ENCODE data around the gene ACTR1A.

ACTR1A gene

DNA sequence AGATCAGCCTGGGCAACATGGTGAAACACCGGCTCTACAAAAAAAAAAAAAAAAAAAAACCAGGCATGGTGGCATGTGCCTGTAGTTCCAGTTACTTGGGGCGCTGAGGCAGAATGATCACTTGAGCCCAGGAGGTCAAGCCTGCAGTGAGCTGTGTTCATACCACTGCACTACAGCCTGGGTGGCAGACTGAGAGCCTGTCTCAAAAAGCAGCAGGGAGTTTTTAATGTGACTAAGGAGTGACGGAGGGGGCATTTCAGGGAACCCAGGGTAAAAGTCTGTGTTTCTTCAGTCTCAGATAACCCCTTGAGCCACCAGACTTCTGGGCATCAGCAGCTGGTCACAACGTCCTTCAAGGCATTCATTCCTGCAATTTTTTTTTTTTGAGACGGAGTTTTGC, 49.0 kb downstream of the ACTR1A start:
- no peak for DNase-seq (ENCODE audit: low read depth)

DNA sequence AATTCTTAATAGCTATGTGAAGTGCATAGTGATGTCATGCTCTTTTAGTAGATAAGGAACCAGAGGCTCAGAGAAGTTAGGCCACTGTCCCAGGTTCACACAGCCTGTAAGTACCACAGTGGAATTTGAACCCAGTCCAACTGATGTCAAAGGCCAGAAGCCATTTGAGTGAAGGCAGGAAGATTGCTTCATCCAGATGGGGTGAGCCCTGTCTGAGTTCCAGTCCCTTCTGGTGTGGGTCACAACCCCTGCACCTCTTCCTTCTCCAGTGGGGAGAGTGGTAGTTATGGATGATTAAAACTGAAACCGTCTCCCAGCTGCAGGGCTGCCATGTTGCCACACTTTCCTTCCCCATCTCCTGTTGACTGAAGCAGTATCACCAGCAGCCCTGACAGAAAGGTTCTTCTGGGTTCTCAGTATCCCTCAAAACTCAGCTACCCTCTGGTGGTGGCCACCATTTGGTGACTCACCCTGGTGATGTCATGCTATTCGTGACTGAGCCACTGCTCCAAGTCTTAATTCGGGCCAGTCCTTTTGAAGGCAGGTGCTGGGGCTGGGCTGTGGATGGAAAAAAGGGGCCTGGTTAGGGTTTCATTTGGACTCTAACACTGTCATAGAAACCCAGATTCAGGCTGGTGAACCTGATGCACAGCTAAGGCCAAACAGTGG, 49.7 kb downstream of the ACTR1A start:
- DNase-seq (ENCODE audit: low read depth), result peak; percentile 52

DNA sequence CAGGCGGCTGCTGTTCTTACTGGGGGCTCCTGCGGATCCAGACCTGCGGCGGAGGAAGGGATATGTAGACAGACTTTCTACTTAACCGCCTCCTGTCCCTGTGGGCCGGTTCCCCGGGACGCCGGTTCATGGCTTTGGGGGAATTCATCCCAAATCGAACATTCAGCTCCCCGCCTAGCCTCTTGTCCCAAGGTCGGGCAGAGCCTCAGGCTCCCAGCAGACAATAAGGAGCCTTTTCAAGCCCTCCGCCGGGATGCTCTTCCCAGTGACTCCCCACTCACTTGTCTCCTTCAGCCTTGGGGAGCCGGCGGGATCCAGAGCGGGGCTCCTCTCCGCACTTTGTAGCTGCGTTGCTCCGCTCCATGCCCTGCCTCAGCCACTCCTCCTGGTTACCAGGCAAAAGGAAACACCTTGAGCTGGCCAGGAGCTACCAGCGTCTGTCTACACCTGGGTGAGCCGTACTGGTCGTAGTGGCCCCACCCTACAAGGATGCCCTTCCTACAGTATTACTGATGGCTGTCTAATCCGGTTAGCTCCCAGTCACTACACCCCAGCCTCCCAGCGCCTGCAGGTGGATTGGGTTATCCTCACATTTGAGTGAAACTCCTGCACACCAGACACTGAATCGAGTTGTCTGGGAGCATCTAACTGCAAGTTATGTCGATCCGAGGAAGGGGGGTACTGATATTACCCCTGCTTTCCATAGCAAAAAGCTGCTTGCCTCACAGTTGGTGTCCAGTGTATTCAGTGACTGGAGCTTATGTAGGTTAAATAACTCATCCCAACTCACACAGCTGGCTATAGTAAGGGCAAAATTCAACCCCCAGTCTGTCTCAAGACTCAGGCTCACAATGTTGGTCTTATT, 51.2 kb downstream of the ACTR1A start, which contains the start of gene C10orf95:
Gene C10orf95, minus strand, starts transcription at position 439 of the 865 bp plus-strand sequence. CDS start 450 bp downstream, outside the sequence.
- no peak for DNase-seq (ENCODE audit: low read depth)

DNA sequence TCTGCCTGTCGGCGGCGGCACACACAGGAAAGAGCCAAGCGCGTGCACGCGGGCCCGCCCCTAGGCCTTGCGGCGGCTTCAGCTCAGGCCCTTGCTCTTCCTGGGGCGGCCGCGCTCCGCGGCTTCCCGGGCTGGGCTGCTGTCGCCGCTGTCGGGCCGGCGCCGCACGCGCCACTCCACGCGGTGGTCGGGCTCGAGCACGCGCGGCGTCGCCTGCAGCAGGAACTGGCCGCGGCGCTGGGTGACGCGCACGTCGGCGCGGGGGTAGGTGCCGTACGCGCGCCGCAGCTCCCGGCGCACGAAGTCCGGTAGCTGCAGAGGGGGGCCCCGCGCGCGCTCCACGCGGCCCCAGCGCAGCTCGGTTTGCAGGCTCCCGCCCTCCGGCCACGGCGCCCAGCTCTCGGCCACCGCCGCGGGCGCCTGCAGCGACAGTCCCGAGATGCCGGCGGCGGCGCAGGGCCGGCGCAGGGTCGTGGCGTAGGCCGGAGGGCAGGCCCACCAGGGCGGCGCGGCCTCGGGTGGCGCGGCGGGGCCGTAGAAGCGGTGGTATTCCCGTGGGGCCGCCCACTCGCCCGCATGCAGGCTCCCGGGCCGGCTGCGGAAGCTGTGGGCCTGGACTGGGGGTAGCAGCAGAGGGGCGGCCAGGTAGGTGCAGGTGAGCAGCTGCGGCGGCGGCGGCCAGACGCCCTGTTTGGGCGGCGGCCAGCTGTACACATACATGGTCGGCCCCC, 52.0 kb downstream of the ACTR1A start:
- DNase-seq (ENCODE audit: low read depth), result peak; percentile 77

DNA sequence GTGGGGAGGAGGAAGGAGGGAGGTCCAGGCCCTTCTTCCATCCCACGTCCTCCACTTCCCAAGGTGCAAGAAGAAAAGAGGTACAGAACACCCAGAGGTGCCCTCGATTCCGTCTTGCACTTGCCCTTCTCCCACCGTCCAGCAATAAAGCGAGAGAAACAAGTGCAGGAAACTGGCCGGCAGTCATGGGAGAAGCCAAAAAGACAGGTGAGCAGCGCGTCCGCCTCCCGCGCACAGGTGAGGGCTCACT, 52.5 kb downstream of the ACTR1A start:
- DNase-seq (ENCODE audit: low read depth), result no peak

DNA sequence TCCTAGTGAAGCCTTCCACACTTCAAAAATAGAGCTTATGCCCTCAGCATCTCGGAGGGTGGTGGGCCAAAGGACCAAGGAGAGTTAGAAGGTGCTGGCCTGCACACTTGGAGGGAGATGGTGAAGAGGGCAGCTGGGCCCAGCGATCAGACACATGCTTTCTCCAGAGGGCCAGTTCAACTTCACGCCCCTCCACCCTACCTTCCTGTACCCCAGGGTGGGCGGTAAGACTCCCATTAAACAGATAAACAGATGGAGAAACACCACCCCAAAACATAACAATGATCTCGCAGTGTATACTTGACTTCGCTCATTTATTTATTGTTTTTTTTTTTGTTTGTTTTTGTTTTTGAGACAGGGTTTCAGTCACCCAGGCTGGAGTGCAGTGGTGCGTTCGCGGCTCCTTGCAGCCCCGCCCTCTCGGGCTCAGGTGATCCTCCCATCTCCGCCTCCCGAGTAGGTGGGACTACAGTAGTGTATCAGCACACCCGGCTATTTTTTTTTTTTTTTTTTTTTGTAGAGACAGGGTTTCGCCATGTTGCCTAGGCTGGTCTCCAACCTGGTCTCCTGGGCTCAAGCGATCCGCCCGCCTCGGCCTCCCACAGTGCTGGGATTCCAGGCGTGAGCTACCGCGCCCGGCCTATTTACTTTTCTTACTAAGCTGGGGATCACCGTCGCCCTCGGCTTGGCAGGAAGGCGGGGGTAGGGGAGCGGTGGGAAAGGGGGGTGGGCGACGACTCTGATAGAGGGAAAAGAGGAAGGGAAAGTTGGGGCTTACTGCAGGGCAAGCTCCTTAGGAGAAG, 53.0 kb downstream of the ACTR1A start:
- DNase-seq (ENCODE audit: low read depth), result peak; percentile 77

DNA sequence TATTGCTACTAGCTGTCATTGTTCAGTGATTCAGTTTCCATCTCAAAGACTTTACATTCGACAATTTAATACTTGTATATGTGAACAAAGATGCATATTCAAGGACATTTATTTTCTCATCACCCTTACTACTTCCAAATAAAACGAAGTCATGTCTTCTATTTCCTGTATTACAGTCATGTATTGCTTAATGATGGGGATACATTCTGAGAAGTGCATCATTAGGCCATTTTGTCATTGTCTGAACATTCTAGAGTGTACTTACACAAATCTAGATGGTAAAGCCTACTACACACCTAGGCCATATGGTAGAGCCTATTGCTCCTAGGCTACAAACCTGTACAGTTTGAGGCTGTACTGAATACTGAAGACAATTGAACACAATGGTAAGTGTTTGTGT, 57.7 kb downstream of the ACTR1A start:
- DNase-seq (ENCODE audit: low read depth), result no peak

DNA sequence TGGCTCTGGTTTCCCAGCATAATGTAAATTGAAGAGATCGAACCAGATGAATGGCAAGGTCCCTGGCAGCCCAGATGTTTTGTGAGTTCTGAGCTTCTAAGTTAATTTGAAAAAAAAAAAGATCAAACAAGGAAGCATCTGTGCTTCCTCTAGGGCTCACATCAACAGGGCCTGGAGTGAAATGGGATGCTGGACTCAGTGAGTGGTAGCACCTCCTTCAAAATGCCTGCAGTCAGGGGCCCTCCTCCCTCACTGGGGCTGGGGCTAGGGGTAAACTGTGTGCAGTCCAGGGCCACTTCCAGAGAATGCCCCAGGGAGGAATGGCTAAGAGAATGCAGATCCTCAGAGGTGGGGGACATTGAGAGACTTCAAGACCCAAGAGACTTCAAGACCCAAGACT, 64.1 kb downstream of the ACTR1A start:
- no peak for DNase-seq (ENCODE audit: low read depth)

DNA sequence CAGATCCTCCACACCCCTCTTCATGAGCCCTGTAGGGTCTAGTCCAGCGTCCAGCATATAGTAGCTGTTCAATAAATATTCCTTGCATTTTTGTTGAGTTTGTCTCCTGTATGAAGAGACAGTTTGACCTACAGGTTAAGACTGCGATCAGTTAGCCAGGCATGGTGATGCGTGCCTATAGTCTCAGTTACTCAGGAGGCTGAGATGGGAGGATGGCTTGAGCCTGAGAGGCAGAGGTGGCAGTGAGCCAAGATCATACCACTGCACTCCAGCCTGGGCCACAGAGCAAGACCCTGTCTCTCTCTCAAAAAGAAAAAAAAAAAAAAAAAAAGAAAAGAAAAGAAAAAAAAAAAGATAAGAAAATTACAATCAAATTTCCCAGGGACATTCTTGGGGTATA, 65.0 kb downstream of the ACTR1A start:
- DNase-seq (ENCODE audit: low read depth), result no peak

DNA sequence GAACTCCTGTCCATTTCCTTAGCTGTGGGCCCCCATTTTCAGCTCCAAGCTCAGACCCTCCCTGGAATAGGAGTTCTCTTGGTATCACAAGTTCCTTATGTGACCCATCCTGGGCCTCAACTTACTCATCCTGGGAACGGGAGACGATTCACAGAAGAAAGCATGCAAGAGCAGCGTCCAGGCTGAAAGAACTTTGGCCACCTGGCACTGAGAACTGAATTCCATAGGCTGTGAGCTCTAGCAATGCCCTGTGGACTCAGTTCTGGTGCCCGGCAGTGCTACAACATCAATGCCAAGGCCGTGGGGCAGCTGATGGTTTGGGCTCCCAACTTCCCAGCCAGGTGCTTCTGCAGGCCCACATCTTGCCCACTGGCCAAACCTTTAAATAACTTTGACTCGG, 66.2 kb downstream of the ACTR1A start:
- DNase-seq (ENCODE audit: low read depth), result no peak

DNA sequence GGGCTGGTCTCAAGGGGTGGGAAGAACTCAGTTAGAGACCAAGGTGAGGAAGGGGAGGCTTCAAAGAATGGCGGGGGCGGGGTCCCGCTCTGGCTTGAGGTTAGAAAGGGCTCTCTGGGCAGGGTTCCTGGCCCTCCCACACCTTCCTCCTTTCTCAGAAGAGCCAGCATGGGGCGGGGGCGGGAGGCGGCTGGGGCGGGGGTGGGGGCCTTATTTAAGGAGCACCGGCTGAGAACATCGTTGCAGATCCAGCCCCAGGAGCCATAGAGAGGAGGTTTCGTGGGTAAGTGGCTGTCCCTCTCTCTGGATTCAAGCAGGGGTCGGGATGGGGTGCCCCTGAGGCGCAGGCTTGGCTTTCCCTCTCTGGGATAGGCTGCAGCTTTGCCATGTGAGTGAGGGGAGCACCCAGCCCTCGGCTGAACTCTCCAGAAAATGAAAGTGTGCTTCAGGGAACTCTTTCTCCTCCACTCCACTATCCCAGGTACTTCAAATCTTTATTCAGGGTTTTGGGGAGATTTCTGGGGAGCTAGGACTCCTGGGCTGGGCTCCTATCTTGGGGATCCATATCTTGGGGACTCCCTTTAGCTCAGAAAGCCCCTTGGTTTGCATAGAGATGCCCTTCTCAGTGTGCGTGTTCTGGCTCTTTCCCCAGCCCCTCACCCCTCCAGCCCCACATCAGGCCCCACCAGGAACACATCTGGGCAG, 66.8 kb downstream of the ACTR1A start:
- no peak for DNase-seq (ENCODE audit: low read depth)

DNA sequence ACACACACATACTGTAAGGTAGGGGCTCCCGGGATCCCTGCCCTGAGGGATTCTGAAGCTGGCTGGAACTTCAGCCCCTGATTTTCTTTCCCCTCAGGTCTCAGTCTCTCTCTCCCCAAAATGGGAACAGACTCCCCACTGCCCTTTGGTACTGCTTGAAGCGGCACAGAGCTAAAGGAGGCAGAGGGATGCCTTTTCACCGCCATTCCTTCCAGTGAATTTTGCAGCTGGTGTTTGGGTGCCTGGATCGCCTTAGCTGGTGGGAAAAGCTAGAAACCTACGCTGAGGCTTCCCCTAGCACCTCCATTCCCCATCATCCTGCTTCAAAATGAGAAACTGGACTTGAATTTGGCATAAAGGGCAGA, 67.4 kb downstream of the ACTR1A start:
- DNase-seq (ENCODE audit: low read depth), result no peak

DNA sequence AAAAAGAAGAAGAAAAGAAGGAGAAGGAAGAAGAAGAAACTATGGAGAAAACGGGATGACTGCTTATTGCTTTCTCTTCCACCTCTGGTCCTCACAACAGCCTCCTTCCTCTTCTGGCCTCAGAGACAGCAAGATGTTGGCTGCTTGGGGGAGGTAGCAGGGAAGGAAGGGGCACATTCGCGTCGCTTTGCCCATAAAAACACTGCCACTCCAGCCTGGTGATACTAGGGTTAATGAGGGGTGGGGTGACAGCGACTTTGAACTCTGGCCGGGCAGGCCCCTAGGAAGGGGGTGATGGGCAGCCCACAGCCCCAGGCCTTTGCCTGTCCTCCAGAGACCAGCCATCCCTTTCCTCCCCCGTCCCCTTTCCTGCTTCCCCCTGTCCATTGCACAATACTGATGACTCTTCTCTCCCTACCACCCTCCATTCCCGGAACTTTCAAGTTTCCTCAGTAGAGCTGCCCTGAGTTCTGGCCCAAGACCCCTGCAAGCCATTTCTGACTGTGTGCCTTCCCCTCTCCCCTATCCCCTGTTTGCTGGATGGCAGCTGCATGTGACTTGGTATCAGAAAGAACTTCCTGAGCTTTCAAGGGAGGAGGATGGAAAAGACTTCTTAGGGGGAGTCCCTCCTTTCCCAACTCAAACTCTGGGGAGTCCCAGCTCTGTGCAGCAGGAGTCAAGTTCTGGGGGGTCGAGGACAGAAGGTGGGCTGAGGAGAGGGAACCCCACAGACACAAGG, 67.9 kb downstream of the ACTR1A start:
- DNase-seq (ENCODE audit: low read depth), result no peak

DNA sequence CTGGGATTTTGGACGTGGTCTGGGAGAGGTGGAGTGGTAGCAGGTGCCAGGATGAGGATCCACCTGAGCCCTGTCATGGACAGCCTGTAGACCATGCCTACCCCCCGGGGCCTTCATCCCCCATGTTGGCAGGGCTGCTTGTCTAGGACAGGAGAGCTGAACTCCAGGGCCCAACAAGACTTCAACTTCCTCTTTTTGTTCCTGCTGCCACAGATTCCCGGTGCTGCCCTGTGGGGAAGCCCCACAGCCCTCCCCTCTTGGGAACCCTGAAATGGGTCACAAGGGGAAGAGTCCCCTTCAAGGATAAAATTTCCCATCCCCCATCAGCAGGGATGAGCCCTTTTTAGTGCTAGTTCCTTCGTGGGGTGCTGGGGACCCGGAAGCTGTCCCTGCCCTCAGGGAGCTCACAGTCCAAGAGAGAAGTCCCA, 68.9 kb downstream of the ACTR1A start:
- no peak for DNase-seq (ENCODE audit: low read depth)

DNA sequence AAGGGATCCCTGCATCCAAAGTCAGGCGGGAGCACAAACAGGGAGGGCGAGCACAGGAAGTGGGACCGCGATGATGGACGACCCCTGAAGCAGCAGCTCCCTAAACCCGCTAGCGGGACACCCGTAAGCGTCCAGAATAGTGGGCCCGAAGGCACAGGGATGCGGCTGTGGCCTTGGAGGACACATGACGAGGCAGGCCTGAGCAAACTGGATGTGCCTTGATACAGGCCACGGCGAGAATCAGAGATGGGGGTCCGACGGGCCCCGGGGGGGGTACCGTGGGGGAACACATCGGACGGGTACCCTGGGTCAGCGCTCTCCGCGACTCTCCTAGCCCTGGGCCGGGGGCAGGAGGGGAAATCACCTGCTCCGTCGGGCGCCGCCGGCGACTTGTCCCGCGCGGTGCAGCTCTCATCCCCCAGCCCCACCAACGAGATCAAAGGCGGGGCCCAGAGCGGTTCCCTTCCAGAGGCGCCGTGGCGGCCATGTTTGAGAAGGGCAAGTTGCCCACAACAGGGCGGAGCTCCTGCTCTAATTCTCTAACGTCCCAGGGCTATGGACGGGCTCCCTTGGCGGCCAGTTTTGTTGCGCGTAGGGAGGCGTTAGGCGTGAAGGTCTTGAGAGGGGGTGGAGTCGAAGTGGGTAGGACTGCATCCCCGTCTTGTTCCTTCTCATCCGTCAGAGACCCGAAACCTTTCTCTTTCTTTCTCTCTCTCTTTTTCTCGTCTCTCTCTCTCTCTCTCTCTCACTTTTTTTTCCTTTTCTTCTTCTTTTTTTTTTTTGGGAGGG, 70.2 kb downstream of the ACTR1A start, which contains the start of gene CUEDC2:
Gene CUEDC2, minus strand, starts transcription at position 413 of the 789 bp plus-strand sequence. CDS start 7,386 bp downstream, outside the sequence.
- peak; percentile 92 for DNase-seq (ENCODE audit: low read depth)

DNA sequence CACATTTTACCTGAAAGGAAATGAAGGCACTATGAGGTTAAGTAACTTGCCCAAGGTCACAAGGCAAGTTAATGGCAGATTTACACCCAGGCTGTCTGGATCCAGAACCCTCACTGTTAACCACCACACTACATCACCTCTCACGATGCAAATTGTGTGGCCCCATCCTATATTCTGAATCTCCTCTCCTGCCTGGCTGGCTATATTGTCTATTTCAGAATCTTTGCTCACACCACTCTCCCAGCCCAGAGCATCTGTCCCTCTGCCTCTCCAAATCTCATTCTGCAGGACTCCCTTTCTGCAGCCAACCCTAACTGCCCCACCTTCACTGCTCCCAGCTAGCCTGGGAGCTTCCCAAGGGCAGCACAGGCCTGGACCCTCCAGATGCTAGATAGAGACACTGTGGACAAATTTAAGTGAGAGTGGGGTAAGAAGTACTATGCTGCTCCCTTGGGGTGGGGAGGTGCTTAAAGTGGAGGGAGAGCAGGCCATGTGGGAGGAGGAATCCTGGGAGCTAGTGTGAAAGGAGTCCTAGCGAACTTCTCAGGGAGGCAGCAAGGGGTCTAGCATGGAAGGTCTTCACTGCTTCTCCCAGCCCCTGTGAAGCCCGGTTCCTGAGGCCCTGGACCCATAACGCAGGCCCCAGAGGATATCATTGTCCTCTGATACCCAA, 70.9 kb downstream of the ACTR1A start:
- DNase-seq (ENCODE audit: low read depth), result no peak

DNA sequence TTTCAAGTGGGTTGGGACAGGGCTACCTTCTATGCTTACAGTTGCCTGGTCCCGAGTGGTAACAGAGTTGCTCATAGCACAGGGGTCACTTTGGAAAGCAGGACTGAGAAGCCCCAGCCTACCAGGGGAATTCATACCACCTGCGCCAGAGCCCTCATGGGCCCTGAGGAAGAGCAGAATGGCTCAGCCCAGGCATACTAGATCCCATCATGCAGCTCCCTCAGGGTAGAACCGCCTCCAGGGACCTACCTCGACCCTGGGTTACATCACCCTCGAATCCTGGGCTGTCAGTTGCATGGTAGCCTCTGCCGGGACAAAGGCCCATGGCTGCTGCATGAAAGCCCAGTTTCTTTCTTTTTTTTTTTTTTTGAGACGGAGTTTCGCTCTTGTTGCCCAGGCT, 73.0 kb downstream of the ACTR1A start:
- DNase-seq (ENCODE audit: low read depth), result no peak

Data from stimulated activated CD8-positive, alpha-beta memory T cell treated with anti-CD3 and anti-CD28 coated beads, Interleukin-4, amount 100 ng/mL, for 24 hours (primary cell).